NCI-H2227 treated with DMSO at 0.1 percent for 48 hours (cell line): ENCODE data around the gene TSPAN12.
A peak's percentile ranks its signal among the peaks of the same experiment; 100 is the strongest.

Source experiments
- DNase-seq: peaks from one replicate; lab custom pipeline; 2025; lab: John Stamatoyannopoulos, UW

Gene TSPAN12

GRCh38 chr7:120742372-120742771 is 115.6 kb downstream of the TSPAN12 start:
- peak; percentile 42 for DNase-seq

GRCh38 chr7:120741371-120742042 is 116.4 kb downstream of the TSPAN12 start:
- DNase-seq: no peak

DNA sequence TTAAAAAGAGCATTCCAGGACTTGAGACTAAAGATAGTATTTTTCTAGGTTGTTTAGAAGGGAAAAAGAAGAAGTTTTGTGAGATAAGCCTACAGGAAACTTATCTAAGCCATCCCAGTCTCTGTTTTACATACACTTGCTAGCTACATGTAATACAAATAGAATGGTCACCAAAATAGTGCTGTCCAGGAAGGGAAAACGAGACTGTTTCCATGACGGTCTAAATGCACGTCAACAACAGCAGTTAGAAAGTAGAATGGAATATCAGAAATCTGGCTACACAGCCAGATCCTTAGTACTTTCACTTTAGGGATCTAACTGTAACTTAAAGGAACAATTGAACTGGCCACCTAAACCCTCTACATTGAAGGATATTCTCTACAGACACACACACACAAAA is 117.6 kb downstream of the TSPAN12 start:
- DNase-seq: no peak

DNA sequence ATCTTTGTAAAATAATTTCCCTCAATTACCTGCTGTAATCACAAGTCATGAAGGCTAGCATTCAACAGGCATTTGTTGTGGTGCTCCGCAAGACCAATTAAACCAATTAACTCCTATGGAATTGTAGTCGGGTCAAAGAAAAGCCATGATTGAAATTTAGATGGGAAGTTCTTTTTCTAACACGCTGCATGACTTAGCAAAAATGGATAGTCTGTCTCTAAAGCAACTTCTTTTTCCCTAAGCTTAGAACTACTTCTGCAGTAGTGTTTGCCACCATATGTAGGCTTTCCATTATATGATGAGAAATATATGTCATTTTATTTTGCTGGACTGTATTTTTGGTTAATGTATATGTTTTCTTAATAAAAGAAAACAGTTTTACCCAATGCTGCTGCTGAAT is 119.1 kb downstream of the TSPAN12 start:
- DNase-seq: peak; percentile 69
